OCI-LY3 (cell line): ENCODE measurements around the gene IFITM1.

Experiments
- CTCF ChIP-seq: fragments of 200-600, 300-600 bp; sonication (generic); IDR thresholded peaks from 2 replicates; pipeline ENCODE4 v1.5.1; 2014; ENCODE audit warnings: antibody characterized with exemption, low read length, low read depth
- EZH2phosphoT487 ChIP-seq: fragments of 200-600 bp; shearing (Covaris generic); IDR thresholded peaks from 2 replicates; pipeline ENCODE4 v1.6.1; 2018; ENCODE audit warnings: antibody characterized with exemption, mixed run types, low read depth

GRCh38 chr11:304061-304506, 9.8 kb upstream of the IFITM1 start:
- no peak for TF ChIP-seq CTCF
- TF ChIP-seq EZH2phosphoT487: no peak
